GM21737 (cell line): ENCODE data around the gene PAX4.

Experiments
- ATAC-seq: cut with Tn5 transposase; IDR thresholded peaks from one replicate; pipeline ENCODE4 v1.9.1; 2021; ENCODE audit warnings: mild to moderate bottlenecking, moderate library complexity; ENCODE audit not compliant: unreplicated experiment

PAX4 gene

DNA sequence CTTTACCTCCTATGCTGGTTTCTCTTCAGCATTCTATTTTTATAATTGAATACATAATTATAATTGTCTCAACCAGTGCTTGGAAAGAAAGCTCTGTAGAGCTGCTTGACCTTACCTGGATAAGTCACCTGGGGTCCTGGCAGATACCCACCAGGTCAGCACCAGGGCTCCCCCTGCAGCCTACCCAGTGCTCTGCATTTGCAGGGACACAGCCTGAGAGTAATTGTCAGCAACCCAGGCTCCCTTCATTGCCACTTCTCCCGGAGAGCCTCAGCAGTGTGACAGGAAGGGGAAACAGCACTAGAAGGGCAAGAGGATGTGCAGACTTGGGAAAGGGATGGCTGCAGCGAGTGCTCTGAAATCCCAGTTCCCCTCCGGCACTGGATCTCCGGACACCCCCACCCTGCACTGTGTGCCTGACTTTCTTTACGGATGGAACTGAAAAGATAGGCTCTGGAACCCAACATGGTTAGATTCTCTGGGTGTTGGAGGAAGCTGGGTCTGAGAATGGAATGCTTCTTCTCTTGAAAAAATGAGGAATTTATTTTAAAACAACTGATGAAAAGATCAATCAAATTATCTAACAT, 11.4 kb upstream of the PAX4 start:
- no peak for ATAC-seq

DNA sequence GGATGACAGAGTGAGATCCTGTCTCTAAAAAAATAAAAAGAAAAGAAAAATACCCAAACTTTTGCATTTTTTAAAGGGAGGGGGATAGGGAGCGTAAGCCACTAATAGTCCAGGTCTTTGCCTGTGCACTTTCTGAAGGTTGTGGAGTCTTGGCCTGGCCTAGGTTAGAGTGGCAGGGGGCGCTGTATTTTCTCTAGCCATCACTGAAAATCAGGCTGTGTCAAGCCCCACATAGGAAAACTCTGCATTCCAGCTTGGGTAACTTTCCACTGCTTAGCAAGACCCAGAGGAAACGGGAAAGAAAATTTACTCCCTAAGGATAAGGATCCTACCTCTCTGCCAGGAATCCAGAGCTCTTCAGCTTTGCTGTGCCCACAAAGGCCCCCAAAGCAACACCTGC, 10.5 kb upstream of the PAX4 start:
- ATAC-seq, result no peak

DNA sequence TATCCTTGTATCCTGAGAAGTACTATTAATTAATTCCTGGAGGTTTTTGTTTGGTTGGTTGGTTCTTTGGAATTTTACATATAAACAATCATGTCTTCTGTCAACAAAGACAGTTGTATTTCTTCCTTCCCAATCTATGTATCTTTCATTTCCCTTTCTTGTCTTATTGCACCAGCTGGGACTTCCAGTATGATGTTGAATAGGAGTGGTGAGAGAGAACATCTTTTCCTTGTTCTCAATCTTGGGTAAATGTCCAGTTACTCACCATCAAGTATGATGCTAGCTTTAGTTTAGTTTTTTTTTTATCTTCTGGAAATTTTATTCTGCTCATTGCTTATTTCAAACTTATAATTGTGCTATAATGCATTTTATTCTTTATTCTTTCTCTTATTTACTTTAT, 7.4 kb upstream of the PAX4 start:
- ATAC-seq, result no peak

DNA sequence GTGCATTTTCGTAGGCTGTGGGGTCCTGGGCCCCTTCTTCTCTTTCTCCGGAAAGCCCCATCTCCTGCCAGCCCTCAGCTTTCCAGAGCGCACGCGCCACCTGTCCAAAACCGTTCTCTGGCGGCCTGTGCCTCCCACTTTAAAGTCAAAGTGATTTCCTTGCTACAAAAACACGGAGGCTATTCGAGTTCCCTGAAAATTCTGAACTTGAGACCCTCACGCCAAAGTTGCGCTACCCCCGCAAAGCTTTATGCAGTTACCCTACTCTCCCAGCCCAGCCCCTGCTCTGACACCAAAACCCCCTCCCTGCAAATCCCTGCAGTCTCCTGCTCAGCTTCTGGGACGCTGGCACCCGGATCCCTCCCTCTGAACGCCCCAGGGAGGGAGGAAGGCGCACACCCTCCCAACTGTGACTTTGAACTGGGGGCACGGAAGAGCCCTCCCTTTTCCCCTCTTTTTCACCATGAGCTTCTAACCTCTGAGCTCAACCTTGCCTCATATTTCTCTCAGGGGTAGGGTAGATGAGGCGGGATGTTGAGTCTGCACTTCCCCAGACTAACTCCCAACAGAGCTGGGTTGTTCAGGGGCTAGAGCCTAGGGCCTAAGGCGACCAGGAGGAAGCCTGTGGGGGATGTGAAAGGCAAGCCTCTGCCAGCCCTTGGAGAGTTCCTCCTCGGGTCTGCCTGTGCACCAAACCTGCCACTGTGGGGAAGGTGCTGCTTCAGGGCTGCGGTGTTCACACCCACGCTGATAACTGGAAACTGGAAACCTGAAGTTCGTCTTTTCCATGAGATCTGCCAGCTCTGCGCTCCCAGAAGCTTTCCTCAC, 2.7 kb upstream of the PAX4 start:
- ATAC-seq, result no peak

DNA sequence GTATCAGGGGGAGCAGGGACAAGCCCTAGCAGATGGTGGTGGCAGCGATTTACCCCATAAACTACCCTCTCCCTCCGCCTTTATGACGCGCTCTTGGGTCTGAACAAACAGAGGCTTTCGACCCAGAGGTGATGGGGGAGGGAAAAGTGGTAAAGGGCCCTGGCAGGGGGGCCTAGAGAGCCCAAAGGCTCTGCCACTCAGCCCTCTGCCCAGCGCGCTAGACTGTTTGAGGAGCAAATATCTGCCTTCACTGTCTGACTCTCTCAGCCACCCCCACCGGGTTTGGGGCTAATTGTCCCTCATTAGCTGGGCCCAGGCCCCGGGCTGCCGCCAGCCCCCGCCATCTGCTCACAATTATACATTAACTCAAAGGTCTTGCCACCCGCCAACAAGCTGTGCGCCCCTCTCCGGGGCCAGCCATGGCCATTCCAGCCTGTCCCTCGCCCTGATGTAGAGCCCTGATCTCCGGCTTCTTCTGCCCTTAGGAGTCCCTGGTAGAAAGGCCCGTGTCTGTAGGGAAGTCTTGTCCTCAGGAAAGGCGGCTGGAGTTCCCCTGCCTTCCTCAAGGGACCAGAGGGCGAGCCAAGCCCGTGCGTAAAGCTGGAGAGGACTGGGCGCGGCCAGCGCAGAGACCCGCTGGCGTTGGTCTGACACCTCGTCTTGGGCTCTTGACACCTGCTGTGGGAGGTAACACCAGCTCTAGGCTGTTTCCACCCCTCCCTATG, 1.9 kb upstream of the PAX4 start:
- no peak for ATAC-seq

DNA sequence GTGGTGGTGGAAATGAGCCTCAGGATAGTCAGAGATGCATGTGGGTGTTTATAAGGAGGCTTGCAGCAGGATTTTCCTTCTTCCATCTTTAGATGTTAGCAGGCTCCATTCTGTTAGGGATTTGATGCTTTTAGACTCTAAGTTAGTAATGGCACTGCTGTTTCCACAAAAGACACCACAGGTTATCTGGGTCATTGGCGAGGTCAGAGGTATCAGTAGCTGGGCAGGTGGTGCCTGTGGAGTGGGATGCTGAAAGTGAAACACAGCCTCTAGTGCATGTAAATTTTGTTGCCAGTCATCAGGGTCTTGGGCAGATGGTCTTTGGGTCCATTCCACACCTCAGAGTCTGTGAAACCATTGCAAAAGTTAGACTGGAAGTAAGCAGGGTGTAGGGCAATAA, 833 bp upstream of the PAX4 start:
- no peak for ATAC-seq

DNA sequence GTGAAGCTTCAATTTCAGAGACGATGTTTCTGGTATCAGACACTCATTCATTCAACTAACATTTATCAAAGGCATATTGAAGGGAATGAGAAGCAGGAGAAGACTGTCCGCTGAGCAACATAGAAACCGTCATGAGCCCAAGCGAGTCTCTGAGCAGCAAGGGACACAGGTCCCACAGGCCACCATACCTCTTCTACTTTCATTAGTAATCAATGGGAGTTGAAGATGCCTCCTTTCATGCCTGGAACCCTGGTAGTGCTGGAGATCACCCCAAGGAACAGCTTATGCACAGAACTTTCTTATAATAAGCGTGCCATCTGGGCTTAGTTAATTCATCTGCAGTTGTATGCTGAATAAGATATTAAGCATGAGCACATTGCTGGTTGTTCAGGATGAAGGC, 1.2 kb downstream of the PAX4 start:
- ATAC-seq, result no peak

DNA sequence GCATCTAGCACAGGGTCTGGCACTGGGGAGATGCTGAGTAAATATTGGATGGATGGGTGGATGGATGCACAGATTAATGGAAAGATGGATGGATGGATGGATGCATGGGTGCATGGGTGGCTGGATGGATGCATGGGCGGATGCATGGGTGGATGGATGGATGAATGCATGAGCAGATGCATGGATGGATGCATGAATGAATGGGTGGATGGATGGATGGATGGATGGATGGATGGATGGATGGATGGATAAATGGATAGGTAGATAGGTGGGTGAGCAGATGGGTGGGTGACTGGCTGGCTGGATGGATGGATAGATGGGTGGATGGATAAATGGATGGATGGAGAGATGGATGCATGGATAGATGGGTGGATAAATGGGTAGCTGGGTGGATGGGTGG, 5.7 kb downstream of the PAX4 start:
- no peak for ATAC-seq

DNA sequence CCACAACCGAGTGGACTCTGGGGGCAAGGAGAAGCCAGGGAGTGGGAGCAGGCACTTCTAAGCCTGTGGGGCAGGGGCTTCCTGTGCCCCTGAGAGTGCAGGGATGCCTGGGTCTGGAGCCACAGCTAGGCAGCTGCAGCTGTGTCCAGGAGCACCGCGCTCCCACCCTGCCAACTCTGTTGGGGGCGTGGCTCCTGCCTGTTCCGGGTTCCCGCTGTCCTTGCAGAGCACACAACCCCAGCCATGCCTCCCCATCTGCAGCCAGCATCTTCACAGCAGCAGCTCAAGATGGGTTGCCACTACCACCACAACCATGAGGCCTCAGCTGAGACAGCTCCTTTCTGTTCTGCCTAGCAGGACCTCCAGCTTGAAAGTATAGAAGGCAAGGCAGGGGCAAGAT, 8.6 kb downstream of the PAX4 start:
- no peak for ATAC-seq

DNA sequence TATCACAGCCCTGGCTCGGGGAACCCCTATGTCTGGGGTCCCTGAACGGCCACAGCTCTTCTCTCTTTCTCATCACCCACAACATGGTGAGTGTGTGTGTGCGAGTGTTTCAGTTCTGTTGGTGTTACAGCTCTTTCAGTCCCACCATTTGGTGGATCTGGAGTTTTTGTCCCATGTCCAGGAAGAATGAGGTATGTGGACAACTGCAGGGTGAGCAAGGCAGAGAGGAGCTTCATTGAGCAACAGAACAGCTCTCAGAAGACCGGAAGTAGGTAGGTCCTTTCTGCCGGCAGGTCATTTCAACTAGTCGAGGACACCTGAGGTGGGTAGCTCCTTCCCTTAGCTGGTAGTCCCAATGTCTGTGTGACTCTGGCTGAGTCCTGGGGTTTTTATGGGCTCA, 9.5 kb downstream of the PAX4 start:
- ATAC-seq, result no peak

DNA sequence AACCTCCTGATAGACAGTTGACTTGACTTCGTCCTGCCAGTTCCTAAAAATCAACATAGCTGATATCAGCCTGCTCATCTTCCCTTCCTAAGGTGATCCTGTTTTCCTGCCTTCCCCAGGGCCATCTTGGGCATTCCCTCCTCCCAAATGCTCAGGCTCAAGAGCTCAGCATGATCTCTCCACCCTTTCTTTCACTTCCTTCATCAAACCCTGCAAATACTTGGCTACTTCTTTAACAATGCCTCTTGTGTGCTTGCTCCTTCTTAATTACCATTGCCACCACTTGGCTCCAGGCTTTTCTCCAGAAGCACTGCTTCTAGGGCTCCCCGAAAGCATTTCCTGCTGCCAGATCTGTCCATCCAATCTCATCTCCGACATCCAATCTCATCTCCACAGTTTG, 17.1 kb downstream of the PAX4 start:
- no peak for ATAC-seq

DNA sequence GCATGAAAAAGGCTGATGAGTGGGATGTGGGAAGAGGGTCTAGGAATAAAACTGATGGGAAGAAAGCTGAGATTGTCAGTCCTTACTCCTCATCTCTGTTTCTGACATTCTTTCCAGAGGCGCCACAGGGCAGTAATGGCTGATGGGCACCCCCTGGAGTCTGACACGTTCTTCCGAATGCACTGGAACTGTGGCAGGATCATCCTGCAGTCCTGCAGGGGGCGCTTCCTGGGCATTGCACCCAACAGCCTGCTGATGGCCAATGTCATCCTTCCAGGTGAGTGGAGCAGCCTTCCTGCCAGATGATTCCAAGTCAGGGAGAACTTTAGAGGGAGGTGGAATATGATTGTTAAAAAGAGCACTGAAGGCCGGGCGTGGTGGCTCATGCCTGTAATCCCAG, 19.6 kb downstream of the PAX4 start:
- ATAC-seq, result no peak

DNA sequence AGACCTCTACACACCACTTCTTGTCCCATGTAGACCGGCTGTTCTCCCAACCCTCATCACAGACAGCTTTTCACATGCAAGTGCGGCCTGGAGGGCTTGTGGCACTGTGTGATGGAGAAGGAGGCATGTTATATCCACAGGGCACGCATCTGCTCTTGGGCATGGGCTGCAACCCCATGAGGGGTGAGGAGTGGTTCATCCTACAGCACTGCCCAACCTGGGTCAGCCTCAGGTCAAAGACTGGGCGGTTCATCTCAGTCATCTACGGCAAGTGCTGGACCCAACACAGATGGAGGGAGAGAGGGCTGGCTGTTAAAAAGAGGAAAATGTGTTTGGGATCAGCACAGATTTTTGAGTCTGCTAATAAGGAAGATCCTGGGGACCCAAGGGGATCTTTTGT, 22.2 kb downstream of the PAX4 start:
- ATAC-seq, result no peak

DNA sequence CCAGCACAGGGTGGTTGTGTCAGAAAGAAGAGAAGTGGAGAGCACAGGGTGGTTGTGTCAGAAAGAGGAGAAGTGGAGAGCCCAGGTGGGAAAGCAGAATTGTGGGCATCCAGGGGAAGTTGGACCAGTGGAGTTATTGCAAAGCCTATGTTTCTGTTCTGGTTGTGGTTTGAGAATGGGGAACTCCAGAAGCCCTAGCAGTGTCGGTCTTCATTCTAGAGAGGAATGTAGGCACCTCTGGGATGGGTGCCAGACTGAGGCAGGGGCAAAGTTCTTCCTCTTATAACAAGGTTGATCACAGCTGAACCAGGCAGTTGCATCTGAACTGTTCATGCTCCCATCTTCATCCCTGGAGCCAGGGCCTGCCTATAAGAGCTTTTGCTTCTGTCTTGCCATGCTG, 23.5 kb downstream of the PAX4 start:
- no peak for ATAC-seq

DNA sequence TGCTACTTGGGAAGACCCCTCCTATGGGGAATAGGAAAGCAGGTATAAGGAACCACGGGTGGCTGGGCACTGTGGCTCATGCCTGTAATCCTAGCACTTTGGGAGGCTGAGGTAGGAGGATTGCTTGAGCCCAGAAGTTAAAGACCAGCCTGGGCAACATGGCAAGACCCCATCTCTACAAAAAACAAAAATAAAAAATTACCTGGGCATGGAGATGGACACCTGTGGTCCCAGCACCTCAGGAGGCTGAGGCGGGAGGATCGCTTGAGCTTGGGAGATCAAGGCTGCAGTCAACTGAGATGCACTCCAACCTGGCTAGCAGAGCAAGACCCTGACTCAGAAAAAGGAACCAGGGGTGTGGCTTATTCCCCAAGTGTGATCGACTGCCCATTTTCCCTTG, 25.4 kb downstream of the PAX4 start:
- ATAC-seq, result no peak

DNA sequence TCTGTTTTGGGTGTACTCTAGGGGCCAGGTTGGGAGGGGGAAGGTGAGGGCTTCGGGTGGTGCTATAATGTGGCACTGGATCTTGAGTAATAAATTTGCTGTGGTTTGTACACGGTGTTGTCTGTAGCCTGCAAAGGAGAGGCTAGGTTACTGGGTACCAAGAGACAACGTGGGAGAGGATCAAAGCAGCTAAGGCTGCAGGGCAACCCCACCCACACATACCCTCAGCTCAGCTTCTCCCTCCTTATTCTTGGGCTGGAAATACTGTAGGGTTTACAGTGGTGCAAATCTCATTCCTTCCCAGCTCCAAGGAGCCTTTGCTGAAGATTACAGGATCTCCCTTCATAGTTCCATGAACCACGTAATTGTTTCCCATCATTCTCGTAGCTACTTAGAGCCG, 26.4 kb downstream of the PAX4 start:
- no peak for ATAC-seq

DNA sequence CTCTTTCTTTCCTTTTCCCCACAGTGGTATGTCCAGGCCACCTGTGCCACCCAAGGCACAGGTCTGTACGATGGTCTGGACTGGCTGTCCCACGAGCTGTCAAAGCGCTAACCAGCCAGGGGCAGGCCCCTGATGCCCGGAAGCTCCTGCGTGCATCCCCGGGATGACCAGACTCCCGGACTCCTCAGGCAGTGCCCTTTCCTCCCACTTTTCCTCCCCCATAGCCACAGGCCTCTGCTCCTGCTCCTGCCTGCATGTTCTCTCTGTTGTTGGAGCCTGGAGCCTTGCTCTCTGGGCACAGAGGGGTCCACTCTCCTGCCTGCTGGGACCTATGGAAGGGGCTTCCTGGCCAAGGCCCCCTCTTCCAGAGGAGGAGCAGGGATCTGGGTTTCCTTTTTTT, 26.8 kb downstream of the PAX4 start:
- no peak for ATAC-seq

DNA sequence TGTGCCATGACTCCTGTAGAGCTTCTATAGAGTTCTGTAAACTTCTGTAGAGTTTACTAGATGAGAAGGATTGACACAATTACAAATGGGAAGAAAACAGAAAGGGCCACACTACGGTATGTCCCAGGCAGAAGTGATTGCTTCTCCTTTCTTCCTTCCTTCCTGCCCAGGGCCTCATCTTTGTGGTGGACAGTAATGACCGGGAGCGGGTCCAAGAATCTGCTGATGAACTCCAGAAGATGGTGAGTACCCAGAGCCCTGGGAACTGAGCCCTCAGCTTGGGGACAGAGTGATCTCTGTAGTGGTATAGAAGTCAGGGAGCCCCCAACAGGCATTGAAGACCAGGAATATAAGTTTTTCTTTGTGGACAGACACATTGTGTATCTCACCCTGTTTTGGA, 28.0 kb downstream of the PAX4 start:
- no peak for ATAC-seq

DNA sequence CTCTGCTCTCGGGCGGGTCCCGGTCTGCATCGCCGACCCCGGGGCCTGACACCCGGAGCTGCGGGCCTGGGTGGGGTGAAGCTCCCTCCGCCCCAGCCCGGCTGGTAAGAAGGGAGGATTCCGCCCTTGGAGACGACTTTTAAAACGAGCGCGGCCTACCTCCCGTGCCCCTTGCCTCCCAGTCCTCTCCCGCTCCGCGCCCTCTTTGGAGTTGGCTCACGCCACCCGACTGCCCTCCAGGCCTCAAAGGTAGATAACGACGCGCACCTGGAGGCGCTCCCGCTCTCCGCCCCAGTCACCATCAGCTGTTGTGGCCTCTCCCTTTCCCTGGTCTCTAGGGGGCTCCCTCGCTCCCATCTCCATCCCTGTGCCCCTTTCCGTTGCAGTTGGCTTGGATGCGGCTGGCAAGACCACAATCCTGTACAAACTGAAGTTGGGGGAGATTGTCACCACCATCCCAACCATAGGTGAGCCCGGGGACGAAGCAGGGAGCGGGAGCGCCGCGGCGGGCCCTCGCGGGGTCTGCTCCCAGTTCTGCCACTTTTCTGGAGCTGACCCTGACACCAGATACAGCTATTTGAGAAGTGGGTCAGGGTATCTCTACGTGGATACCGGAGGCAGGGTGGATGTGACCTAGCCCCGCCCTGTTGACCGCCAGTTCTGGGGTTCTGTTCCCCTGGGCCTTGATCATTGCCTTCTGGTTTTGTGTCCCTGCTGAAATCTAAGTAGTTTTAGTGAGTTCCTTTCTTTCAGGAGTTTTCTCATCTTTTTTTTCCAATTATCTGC, 29.1 kb downstream of the PAX4 start:
- ATAC-seq, result peak; percentile 11

DNA sequence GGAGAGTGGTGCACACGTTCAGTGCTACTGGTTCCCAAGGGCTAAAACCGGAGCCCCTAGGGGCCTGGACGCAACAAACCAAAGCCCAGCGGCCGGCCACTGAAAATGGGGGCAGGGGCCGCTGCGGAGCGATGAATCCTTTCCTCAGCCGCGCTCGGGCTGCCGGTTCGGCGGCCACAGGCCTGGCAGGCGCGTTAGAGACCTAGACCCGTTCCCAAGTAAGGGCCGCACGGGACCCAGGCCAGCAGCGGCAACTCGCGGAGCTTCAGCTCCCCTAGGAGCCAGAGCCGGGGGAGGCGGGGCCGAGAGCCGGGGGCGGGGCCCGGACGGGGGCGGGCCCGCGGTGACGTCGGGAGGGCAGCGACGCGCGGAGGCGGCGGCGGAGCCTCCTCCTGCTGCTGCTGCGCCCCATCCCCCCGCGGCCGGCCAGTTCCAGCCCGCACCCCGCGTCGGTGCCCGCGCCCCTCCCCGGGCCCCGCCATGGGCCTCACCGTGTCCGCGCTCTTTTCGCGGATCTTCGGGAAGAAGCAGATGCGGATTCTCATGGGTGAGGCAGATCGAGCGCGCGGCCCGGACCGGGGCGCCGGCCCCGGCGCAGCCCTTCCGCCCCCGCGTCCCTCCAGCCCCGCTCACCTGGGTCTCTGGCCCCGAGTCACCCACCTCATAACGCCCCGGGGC, 29.8 kb downstream of the PAX4 start, which contains the start of gene ARF5:
Gene ARF5 (plus strand): TSS at position 393 of the 678 bp plus-strand sequence. CDS start 88 bp downstream, at position 481.
- peak; percentile 84 for ATAC-seq

DNA sequence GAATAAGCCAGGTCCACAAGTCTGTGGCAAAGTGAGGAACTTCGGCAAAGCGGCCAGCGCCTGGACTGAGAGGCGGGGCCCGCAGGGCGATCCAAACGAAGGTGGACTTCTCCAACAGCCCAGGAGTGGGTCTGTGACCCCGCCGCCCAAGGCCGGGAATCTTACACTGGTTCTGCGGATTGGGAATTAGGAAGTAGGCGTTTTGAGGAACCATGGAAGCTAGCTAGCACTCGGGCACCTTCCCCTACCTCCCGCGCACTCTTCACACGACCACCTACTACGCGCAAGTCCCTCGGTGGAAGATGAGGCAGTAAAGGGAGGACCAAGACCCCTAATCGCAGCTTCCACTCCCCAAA, 30.3 kb downstream of the PAX4 start:
- no peak for ATAC-seq
